Inflammatory macrophage treated with lipopolysaccharide for 1 hour (primary cell): Measurements from ENCODE around the gene SHISAL1.
"Not testable (repeated sequence)": the region's sequence is repeated elsewhere in the genome, so short reads cannot be mapped to it uniquely, and the experiment has no call there.

ENCODE experiments used
- DNase-seq, 2 donors: peaks; one replicate each; pipeline ENCODE4 v3.0.0-alpha.2; 2020 to 2022

Gene SHISAL1

DNA sequence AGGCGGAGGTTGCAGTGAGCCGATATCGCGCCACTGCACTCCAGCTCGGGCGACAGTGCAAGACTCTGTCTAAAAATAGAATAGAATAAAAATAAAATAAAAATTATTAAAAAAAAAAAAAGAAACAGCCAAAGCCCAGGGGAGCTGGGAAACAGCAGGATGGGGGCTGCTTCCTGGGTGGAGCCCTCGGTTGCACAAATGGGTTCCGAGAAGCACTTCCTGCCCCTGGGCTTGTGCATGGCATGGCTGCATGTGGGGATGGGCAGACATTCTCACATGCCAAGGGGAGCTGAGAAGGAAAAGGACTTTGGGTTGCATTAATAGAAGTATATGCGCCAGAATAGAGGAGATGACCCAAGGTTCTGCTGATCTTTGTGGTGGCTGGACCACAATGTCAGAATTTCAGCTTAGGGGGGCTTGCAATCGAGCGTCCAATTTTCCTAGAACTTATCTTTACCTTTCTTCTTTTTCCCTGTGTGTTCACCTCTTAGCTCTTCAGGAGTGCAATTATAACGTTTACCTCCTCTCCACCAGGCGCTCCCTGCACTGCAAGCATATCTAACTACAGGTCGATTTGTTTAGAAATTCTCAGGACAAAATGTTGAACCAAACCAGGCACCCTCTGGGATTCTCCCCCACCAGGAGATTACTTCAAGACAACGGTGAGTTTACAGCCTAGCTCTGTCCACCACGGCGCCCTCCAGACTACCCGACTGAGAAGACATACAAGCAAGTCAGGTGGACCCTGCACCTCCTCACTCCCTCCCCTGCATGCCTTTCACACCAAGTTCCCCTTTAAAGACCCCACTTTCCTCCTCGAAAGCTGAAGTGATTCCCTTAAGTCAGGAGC lies 53.2 kb downstream of the SHISAL1 start:
- DNase-seq = no peak

DNA sequence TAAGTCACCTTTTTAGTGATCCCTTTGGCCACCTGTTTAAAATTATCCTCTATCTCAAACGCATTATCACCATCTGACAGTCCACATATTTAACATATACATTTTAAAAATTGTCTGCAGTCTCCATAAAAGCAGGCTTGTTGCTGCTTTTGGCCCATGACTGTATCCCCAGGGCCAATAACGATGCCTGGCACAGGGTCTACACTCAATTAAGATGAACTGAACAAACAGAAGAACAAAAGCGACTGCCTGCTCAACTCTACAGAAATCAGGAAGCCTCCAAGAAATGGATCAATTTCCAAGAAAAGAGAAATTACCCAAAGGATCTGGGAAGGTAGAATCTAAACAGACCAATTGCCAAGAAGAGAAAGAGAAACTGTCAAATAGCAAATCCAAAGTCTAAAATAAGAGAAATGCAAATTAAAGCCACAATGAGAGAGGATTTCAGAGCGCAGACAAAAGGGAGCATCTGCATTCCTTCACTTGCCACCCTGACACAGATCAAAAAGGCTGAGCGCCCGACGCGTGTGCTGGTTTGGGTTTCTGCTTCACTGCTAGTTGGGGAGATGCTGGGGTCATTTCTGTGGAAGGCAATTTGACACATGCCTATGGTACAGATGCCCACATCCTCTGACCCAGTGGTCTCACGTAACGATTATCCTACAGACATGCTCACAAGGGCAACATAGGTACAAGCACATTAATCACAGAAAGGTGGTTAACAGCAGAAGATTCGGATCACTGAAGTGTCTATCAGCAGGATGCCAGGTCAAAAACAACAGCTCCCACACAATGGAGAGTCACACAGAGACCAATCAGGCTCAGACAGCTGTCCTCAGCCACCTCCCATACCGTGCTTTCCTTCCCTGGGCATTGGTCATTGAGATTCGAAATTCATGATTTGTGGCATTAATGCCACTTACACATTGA lies 55.9 kb downstream of the SHISAL1 start:
- DNase-seq = no peak

DNA sequence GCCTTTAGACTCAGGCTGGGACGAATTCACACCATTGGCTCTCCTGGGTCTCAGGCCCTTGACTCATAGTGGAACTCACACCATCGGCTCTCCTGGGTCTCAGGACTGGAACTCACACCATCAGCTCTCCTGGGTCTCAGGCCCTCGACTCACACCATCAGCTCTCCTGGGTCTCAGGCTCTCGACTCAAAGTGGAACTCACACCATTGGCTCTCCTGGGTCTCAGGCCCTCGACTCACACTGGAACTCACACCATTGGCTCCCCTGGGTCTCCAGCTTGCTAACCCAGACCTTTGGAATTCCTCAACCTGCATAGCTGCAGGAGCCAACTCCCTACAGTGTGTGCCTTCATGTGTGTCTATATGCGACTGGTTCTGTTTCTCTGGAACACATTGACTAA lies 56.7 kb downstream of the SHISAL1 start:
- DNase-seq = no peak

DNA sequence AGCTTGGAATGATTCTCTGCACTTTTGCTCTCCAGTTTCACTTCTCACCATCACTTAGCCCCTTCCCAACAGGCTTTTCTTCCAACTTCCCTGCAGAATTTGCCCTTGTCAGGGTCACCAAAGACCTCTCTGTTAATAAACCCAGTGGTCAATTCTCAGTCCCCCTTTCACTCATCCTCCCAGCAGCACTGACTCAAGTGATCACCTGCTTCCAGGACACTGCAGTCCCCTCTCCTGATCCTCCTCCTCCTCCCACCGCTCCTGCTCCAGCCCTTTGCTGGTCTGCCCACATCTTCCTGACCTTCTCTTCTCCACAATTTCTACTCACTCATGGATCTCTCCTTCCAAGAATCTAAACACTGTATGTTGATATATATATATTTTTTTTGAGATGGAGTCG lies 57.9 kb downstream of the SHISAL1 start:
- no peak for DNase-seq

DNA sequence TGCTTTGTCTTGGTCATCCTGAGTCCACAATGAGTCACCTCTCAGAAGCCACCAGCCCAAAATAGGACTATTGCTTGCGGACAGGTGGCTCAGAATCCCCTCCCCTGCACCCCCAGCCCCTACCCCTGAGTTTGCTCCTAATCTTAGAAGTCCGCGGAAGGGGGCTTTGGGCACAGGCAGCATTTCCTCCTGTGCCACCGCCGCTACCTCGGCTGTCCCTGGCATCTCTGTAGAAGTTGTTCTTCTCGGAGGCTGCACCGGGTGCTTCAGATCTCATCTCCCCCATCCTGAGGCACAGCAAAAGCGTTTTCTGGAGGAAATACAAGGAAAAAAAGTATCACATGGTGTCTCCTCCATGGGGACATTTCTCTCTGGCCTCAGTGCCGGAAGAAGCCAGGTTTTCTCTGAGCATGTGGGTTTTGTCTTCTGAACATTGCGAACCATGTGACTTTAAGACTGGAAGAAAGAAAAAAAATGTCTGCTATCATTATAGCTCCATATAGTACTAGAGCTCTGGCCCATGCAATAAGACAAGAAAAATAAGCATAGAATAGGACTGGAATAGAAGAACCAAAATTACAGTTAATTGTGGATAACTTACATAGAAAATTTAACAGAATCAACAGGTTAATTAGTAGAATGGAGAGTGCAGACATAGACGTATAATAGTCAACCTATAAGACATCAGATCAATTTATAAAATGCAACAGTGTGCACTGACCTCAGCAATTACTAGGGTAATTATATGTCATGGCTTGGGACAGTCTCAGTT lies 63.2 kb downstream of the SHISAL1 start:
- no peak for DNase-seq

DNA sequence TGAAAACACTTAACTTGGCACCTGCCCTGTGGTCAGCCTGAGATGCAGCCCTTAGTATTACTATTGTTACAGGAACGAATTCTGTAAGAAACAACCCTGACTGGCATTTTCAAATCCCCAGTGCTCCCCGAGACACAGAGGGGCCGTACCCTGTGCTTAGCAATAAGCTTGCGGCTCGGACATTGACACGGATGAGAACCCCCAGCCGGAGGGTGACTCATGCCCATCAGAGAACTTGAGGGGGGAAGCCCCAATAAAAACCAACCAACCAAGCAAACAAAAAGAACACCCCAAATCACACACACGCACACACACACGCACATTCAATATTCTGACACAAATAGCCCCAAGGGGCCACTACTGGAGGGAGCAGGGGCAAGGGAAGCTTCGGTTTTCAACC lies 63.8 kb downstream of the SHISAL1 start:
- no peak for DNase-seq

DNA sequence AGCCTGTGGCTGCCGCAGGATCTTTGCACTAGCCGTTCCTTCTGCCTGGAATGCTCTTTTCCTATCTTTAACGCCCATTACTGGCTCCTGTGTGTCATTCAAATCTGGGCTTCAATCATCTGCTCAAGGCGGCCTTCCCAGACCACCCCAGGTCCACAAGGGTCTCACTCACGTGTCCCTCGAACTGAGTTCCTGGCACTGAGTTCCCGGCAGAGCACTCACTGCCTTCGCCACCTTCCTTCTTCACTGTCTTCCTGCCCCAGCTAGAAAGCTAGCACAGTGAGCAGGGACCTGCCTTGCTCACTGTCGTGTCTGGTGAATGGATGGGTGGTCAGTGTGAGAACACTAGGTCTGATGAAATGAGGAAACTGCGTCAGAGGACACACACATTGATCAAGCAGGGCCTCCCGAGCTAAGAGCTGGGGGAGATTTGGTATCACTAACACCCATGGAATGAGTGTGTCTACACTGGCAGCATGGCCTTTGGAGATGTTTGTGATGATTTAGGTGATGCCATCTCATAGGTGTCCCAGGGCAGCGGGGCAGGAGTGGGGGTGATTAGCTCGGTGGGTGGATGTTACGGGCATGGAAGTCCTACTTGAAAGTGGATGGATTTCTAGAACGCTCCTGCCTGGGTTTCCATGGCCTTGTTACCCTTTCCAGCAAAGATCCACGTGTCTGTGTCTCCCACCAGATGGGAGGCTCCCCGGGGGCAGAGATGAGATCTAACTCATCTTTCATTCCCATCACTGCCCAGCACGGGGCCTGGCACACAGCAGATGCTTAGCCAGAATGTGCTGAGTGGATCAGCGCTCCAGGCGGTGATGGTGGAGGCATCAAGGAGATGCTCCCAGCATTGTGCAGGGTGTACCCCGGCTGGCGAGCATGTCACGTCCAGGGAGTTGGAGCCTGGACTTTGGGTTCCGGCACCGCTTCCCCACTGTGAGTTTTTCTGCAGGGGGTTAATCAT lies 64.5 kb downstream of the SHISAL1 start:
- no peak for DNase-seq

DNA sequence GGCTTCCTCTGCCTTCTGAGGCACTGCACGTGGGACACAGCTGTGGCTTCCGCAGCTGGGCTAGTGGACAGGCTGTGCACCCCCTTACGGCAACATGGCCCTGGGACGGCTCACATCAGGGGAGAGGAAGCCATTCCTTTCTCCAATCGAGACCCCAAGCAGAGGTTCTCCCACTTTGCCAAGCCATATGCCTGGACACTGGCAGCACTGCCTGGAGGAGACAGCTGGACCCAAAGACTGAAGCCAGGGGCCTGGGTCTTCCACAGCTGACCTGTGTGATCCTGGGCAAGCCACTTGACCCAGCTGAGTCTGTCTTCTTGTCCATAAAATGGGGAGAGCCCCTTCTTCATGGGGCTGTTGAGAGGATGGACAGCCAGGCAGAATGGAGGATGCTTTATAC lies 65.4 kb downstream of the SHISAL1 start:
- DNase-seq = no peak

DNA sequence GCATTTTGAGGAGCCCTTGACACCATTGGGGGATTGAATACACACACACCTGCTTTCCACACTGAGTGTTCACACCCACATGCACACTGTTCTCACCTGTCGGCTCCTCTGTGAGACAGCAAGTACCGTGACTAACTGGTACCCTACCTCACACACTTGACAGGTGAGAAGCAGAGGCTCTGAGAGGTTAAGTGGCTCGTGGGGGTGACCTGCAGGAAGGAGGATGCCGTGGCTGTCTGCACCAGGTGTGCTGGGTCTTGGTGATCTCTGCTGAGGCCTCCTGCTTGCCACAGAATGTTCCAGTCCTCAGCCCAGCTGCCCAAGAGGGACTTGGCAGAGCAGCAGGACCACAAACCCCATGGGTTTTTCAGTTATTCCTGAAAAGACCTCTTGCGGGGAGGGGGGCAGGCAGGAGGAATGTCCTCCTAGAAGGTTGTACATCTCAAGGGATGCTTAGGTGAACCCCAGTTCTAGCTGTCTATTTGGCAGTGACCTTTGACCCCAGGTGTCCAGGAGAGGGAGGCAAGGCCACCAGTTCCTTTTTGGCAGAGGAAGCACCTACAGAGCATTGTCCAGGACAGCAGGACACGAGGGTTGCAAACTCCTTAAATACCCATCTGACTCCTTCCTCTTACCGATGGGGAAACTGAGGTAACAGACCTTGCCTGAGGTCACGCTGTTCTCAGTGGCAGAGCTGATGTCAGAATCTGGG lies 66.0 kb downstream of the SHISAL1 start:
- DNase-seq = no peak

DNA sequence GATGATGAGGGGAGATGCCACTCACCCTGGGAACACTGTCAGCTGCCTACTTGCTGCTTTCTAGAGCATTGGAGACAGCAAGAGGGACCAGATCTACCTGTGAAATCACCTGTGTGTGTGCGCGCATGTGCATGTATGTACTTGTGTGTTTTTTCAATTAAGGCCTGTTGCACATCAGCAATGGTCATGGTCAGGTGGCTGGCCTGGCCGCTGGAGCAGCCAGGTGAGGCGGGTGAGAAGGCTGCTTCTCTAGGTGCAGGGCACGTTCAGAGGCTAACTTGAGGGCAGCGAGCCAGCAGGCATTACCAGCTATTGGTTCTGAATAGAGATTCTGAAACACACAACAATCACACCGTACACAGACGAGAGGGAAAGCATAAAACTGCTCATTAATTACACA lies 66.9 kb downstream of the SHISAL1 start:
- no peak for DNase-seq

DNA sequence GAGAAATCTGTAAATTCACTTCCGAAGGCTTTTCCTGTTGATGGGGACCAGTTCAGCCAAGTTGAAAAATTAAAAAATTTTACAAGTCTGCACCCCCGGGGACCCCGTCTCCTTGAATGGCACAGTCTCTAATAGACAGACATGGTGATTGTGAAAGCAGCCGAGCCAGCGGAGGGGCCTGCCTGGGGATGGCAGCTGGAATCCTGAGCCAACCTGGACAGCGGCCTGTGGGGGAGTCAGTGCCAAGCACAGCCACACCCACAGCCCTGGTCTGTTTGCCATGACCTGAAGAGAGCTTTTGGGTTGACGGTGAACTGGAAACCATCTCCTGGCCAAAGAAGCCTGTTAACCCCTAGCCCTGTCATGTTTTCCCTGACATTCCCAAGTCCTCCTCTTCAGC lies 67.3 kb downstream of the SHISAL1 start:
- no peak for DNase-seq

DNA sequence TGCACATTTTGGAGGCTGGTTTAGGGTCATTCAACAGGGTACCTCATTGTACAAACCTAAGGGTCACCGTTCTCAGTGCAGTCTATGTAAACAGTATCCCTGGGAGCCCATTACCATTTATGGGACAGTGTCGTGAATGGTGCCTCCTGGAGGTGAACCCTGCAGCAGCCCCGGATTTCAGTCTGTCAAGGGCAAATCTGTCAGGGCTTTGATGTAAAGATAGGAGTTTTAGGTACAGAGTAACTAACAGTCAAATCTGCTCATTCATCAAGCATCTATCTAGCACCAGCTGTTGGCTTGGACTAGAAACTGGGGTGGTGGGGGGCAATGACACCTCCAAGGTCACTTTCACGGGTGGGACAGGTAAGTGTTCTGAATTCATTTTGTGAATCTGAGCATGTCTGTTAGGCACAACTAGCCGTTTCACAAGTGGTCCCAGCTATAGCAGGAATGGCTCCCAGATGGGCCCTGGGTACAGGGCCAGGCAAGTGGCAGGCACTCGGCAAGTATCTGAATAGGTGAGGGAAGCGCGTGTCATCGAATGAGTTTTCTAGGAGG lies 68.4 kb downstream of the SHISAL1 start:
- no peak for DNase-seq

DNA sequence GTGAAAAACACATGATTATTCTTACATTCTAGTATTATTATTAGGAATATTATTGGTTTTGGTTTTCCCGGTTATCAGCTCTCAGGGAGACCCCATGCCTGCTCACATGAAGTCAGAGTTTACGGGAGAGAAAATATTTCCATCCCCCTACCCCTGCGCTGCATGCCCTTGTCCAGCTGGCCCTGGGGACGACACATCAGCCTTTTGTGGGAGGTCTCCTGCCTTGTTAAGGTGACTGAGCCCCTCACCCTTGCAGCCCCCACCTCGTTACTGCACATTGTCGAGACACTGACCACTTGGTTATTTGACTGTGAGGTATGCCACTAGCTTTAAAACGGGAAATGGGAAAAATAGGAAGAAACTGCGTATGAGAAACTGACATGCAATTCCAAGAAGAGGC lies 69.0 kb downstream of the SHISAL1 start:
- DNase-seq = no peak

DNA sequence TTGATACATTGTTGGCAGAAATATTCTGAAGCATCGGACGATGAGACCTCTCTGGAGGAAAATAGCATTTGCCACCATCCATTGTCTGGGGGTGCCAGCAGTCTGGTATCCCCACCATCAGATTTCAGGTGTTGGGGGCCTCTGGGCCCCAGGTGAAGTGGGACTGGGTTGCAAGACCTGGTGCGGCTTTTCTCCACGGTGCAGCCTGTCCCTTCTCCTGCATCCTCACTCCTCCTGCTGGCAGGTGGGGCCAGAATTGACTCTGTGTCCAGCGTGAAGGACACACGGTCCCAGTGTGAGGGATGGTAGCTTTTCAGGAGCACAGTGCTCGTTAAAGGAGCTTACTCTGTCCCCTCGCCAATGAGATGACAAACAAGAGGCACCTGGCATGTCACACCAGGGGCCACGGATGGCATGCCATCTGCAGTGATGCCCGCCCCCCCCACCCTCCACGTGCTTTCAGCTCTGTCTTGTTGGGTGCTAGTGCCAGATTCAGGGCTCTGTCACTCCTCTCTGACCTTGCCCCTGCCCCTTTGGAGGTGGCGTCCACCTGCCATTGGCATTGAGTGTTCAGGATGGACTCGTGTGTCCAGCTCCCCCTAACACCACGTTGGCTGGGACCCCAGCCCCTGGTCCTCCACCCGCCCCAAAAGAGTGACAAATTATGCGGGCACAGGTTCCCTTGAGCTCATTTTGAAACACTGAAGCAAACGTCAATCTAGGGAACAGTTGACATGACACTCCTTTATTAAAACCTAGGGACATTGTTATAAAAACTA lies 69.6 kb downstream of the SHISAL1 start:
- no peak for DNase-seq

DNA sequence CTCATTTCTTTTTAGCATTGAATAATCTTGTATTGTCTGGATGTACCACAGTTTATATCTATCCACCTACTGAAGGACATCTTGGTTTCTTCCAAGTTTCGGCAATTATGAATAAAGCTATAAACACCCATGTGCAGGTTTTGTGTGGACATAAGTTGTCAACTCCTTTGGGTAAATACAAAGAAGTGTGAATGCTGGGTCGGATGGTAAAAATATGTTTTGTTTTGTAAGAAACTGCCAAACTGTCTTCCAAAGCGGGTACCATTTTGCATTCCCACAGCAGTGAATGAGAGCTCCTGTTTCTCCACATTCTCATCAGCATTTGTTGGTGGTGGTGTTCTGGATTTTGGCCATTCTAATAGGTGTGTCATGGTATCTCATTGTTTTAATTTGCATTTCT lies 71.6 kb downstream of the SHISAL1 start:
- DNase-seq = not testable (repeated sequence)

DNA sequence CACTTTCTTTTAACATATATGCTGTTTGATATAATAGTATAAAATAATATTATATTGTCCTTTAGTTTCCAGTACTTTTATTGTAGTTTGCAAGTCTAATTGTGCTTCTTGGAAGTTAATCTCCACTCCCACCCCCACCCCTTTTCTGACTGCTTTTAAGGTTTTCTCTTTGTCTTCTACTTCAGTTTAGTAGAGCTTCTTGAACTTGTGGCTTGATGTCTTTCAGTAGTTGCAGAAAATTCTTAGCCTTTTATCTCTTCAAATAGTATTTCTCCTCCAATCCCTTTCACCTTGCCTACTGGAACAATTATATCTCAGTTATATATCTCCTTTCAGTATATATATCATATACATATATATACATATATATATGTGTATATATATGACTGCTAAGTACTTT lies 75.5 kb downstream of the SHISAL1 start:
- no peak for DNase-seq

DNA sequence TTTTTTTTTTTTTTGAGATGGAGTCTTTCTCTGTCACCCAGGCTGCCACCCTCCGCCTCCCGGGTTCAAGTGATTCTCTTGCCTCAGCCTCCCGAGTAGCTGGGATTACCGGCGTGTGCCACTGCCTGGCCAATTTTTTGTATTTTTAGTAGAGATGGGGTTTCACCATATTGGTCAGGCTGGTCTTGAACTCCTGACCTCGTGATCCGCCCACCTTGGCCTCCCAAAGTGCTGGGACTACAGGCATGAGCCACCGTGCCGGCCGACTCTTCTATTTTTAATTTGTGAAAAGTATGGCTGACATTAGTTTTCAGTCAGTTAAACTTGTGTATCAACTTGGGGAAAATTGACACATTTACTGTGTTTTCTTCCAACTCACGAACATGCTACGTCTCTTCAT lies 78.4 kb downstream of the SHISAL1 start:
- not testable (repeated sequence) for DNase-seq

DNA sequence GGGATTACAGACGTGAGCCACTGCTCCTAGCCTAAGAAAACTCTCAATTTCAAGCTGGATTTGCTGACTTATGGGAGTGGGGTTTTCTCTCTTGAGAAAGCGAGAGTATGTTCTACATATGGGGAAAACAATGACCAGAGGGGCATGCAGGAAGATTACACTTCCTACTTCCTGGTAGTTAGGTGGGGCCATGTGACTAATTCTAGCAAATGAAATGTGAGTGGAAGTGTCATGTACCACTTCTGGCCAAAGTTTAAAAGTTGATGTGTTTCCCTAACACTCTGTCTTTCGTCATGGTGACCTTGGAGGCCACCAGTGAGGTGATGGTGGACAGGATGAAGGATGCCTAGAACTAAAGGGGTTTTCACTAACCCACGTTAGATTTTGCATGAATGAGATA lies 81.5 kb downstream of the SHISAL1 start:
- no peak for DNase-seq

DNA sequence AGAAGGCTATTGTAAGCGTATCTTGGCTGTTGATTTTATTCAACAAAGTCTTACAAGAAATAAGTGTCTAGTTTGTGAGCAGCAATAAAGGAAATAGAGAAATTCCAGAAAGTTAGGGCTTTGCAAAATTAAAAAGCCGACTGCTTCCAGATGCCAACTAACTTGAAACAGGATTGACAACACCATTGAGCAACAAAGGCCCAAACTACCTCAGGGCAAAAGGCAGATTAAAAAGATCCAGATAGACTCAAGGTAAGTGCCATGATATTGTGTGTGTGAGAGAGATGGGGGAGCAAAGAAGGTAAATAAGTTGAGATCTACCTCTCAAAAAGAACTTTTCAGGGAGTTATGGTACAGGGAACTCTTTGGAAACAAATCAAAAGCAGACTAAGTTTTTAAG lies 82.9 kb downstream of the SHISAL1 start:
- DNase-seq = no peak

DNA sequence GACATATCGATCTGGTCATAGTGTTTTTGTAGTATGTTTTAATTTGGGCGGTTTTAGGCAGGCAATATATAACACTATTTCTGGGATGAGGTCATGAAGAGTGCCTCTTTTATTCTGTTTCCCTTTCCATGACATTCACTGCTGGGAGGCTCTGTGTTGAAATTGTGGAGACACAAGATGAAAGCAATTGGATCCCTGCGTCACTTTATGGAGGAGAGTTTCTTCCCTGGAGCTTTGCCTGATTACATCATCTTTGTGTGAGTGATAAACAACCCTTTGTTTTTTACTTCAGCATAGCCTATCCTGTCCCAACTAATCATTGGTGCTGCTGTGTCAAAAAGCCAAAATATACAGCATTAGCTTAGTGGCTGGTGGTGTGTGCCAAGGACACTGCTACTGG lies 83.4 kb downstream of the SHISAL1 start:
- DNase-seq = no peak
